GM21360 (cell line): ENCODE measurements around the gene SERPINF2.
"Not testable (repeated sequence)": the region's sequence is repeated elsewhere in the genome, so short reads cannot be mapped to it uniquely, and the experiment has no call there.

Experiments
- ATAC-seq: cut with Tn5 transposase; IDR thresholded peaks from one replicate; pipeline ENCODE4 v1.9.1; 2021; ENCODE audit warnings: mild to moderate bottlenecking, moderate library complexity; ENCODE audit not compliant: unreplicated experiment

Gene SERPINF2

DNA sequence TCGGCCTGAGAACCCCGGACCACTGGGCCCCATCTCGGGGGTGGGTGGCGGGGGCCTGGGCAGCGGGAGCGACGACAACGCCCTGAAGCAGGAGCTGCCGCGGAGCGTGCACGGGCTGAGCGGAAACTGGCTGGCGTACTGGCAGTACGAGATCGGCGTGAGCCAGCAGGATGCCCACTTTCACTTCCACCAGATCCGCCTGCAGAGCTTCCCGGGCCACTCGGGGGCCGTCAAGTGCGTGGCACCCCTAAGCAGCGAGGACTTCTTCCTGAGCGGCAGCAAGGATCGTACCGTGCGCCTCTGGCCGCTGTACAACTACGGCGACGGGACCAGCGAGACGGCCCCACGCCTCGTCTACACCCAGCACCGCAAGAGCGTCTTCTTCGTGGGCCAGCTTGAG lies 8.9 kb upstream of the SERPINF2 start:
- no peak for ATAC-seq

DNA sequence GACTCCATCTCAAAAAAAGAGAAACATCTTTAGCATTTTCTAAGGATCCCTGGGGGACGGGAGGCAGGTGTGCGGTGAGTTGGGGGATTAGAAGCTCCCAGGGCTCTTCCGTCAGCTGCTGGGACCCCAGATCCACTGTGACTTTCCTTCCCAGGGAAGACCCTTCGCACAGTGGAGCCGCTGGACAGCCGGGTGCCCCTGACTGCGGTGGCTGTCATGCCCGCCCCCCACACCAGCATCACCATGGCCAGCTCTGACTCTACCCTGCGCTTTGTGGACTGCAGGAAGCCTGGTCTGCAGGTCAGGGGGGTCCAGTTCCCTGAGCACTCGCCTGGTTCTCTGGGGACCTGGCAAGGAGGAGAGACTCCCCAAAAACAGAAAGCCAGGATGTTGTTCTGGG lies 7.3 kb upstream of the SERPINF2 start:
- no peak for ATAC-seq

GRCh38 chr17:1735834-1736347 lies 6.8 kb upstream of the SERPINF2 start:
- no peak for ATAC-seq

DNA sequence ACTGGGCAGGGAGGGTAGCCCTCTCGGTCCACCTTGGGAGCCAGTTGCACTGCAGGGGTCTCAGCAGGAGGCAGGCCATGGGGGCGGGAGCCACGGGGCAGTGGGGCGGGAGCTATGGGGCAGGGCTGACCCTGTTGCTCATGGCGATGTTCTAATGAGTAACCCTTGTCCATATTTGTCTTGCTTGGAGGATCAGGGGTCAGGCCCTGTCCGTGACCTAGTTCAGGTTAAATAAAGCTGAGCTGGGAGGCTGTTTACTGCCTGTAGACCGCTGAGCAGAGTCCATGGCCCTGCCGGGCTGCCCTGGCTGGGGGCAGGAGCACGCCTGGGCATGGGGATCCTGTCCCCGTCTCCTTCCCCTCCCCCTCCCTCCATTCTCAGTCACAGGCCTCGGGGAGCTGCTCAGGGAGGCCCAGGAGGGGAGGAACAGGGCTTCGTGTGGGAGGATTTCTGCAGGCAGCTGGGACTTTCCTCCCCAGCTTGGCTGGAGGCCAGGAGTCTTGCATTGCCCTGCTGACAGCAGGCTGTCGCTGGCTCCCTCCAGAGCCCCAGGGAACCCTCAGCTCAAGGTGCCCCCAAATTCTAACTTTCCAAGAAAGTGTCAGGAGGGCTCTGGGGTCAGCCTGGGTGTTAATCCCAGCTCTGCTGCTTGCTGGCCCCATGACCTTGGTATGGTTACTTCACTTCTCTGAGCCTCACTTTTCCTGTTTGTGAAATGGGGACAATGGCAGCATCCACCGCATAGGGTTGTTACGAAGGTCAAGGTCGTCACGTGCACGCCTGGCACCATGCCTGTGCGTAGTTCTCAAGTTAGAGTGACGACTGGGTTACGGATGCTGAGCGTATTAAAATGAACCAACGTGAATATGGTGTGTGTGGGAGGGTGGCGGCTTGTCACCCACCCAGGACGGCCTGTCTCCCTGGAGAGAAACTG lies 6.1 kb upstream of the SERPINF2 start:
- no peak for ATAC-seq

DNA sequence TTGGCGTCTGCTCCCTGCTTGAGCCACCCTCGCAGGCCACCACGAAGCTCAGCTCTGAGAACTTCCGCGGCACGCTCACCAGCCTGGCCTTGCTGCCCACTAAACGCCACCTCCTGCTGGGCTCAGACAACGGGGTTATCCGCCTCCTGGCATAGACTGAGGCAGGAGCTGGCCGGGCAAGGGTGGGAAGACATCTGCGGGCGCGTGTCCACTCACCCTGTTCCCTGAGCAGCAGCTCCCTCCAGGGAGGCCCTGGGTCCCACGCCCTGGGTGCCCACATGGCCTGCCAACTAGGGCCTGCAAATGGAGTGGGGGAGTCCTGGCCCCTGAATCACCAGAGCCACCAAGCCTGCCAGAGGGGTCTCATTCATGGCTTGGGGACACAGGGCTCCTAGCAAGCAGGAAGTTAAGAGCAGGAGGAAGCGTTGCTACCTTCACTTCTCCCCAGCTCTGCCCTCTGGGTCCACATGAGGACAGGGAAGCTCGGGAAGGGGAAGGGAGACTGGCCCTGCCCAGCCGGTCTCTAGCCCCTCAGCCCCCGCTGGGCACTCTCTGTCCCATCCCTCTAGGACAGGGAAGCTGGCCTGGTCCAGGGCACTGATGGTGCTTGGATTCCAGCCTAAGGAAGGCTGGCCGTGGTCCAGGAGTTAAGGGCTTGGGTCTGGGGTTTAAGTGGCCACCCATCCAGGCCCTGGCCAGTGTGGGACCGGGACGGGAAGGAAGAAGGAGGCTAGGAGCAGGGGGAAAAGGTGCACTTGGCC lies 5.0 kb upstream of the SERPINF2 start:
- no peak for ATAC-seq

DNA sequence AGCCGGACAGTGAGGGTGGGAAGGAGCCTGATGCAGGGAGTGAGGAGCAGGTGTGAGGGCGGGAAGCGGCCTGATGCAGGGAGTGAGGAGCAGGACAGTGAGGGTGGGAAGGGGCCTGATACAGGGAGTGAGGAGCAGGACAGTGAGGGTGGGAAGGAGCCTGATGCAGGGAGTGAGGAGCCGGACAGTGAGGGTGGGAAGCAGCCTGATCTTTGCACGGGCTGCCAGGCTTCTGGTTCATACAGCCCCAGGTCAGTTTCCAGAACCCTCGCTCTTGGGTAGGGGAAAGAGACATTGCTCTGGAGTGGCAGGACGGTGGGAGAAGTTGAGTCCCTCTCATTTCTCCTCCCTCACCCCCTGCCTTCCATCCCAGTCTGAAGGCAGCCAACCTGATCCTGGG lies 772 bp upstream of the SERPINF2 start:
- ATAC-seq, result not testable (repeated sequence)

- ATAC-seq, result no peak
Observed at GRCh38 chr17:1743088-1743439, 393 bp downstream of the SERPINF2 start.

DNA sequence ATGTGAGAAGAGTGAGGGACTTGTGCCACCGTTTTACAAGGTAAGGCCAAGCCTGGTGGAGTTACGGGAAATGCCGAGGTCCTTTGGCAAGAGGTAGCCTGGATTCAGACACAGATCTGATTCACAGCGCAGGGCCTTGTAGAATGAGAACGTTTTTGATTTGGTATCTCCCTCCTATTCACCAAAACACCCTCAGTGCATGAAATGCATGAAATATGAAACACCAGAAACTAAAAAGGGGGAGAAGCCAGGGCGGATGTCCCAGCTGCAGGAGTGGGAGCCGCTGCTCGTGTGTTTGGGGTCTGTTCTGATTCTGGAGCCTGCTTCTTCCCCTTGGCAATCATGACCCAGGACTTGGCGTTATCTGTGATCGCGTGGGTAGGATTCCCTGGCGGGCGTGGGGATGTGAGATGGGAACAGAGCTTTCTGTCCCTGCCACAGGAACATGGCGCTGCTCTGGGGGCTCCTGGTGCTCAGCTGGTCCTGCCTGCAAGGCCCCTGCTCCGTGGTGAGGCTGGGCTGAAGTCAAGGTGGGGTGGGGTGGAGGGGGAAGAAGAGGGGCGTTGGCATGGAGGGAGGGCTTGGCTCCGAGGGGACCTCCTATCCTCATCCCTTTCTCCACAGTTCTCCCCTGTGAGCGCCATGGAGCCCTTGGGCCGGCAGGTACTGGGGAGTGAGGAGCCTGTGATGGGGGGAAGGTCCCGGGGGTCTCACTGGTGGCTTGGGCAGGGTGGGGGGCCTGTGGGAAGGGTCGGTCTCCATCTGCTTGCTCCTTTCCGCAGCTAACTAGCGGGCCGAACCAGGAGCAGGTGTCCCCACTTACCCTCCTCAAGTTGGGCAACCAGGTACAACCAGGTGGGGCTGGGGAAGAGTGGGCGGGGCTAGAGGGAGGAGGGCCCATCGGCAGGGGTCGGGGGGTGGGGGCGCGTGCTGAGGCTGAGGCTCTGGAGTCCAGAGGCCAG lies 2.2 kb downstream of the SERPINF2 start:
- no peak for ATAC-seq

DNA sequence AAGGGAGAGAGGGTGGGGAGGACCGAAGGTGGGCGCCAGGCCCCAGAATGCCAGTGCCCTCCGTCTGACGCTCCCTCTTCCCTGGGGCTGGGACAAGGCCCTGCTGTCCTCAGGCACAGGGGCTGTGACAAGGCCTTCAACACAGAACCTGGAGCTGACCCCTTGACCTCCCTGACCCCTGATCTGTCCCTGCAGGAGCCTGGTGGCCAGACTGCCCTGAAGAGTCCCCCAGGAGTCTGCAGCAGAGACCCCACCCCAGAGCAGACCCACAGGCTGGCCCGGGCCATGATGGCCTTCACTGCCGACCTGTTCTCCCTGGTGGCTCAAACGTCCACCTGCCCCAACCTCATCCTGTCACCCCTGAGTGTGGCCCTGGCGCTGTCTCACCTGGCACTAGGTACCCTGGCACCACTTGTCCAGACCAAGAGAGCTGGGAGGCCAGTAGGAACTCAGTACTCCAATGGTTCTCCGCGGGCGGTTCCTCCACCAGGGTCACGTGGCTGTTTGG lies 2.9 kb downstream of the SERPINF2 start:
- ATAC-seq, result no peak

DNA sequence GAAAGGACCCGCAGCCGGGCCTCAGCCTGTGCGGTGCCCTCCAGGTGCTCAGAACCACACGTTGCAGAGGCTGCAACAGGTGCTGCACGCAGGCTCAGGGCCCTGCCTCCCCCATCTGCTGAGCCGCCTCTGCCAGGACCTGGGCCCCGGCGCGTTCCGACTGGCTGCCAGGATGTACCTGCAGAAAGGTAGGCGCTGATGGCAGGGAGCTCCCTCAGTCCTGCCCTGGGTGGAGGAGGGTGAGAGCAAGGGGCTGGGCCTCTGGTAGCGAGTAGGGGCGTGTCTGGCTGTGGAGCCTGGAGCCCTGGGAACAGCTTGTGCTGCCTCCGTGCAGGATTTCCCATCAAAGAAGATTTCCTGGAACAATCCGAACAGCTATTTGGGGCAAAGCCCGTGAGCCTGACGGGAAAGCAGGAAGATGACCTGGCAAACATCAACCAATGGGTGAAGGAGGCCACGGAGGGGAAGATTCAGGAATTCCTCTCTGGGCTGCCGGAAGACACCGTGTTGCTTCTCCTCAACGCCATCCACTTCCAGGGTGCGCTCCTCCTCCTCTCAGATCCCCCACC lies 4.4 kb downstream of the SERPINF2 start:
- no peak for ATAC-seq

DNA sequence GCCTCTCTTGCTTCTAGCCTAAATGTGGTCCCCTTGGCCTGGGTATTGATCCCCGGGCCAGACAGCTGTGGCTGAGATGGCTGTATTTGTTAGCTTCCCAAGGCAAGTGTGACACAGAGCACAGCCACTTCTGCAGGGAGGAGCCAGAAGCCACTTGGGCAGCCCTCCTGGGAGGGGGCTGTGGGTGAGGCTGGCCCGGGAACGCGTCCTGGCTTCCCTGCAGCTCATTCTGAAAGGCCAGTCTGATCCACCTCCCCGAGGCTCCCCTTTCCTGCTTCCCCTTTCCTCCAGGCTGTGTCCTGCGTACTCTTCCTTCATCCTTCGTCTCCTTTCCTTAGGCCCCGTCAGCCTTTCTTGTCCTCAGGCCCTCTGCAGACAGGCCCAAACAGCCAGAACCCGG lies 8.0 kb downstream of the SERPINF2 start:
- no peak for ATAC-seq

DNA sequence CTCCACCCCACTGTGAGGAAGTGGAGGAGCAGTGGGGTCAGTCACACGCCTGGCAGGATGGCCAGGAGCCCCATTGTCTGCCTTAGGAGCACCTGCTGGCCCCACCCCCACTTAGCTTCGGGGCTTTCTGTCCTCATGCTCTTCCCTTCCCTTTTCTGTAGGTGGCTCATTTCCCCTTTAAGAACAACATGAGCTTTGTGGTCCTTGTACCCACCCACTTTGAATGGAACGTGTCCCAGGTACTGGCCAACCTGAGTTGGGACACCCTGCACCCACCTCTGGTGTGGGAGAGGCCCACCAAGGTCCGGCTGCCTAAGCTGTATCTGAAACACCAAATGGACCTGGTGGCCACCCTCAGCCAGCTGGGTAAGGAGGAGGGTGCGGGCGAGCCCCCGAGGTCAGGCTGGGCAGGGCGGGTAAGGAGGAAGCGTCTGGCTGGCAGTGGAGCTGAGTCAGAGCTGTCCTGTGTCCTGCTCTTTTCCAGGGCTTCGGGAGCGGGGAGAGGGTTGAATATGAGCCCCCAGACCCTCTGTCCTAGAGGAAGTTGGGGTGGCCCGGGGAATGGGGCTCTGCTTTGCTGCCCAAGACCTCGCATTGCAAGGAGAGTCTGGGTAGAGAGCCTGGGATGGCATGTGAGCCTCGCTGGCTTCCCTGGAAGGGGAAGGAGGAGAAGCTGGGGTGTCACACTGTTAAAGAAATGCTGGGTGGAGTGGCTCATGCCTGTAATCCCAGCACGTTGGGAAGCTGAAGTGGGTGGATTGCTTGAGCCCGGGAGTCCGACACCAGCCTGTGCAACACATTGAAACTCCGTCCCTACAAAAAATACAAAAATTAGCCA lies 10.0 kb downstream of the SERPINF2 start:
- ATAC-seq, result no peak

DNA sequence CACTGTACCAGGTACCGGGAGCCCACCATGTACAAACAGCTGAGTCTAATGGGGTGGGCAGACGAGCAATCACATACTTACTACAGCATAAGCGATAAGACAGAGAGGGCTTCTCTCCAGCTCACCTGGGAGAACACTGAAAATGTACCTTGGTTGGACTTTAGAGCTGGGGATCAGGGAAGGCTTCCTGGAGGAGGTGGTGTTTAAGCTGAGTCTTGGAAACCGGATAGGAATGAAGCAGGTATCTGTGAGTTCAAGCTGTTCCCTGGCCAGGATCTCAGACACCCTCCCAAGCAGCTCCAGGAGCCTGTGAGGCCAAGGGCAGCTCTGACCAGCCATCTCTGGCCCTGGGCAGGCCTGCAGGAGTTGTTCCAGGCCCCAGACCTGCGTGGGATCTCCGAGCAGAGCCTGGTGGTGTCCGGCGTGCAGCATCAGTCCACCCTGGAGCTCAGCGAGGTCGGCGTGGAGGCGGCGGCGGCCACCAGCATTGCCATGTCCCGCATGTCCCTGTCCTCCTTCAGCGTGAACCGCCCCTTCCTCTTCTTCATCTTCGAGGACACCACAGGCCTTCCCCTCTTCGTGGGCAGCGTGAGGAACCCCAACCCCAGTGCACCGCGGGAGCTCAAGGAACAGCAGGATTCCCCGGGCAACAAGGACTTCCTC lies 11.2 kb downstream of the SERPINF2 start:
- no peak for ATAC-seq

- no peak for ATAC-seq
Observed at GRCh38 chr17:1754430-1755112, 11.9 kb downstream of the SERPINF2 start.

DNA sequence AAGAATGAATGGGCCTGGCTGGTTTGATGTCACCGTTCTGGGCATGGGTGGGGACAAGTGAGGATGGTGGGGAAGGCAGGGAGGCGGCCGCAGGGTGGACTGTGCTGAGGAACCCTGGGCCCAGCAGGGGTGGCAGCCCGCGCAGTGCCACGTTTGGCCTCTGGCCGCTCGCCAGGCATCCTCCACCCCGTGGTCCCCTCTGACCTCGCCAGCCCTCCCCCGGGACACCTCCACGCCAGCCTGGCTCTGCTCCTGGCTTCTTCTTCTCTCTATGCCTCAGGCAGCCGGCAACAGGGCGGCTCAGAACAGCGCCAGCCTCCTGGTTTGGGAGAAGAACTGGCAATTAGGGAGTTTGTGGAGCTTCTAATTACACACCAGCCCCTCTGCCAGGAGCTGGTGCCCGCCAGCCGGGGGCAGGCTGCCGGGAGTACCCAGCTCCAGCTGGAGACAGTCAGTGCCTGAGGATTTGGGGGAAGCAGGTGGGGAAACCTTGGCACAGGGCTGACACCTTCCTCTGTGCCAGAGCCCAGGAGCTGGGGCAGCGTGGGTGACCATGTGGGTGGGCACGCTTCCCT lies 12.7 kb downstream of the SERPINF2 start:
- ATAC-seq, result no peak

DNA sequence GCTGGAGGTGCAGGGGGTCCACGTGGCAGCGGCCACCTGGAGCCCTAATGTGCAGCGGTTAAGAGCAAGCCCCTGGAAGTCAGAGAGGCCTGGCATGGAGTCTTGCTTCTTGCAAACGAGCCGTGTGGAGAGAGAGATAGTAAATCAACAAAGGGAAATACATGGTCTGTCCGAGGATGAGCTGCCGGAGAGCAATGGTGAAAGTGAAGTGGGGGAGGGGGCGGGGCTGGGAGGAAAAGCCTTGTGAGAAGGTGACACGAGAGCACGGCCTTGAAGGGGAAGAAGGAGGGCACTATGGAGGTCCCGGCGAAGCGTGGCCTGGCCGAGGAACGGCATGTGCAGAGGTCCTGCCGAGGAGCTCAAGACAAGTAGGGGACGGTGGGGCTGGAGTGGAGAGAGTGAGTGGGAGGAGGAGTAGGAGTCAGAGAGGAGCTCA lies 13.2 kb downstream of the SERPINF2 start:
- ATAC-seq, result no peak

- no peak for ATAC-seq
Observed at GRCh38 chr17:1758807-1759206, 16.1 kb downstream of the SERPINF2 start.

- ATAC-seq, result no peak
Observed at GRCh38 chr17:1759529-1759928, 16.9 kb downstream of the SERPINF2 start.
